Measurements from ENCODE around the gene CCT5. TPM values are rescaled to one million over a fixed set of nuclear protein-coding genes. Genes with fewer than 3 reads are reported as not detected.

CCT5 gene
- polyA plus RNA-seq, 1 experiment: 374 TPM

- Histone ChIP-seq H3K36me3 (ENCODE audit: control insufficient read depth, insufficient read depth, low read length) (no peaks in the 10 kb centered on the region), H3K4me3 (ENCODE audit: low read depth, low read length) (no peak overlapping the region), H3K27me3 (ENCODE audit: control insufficient read depth, insufficient read depth, low read length) (no peaks in the 10 kb centered on the region)
- ChIA-PET POLR2A (no interaction called here), CTCF (interaction anchor here (1.0 to 1.2 kb wide), 2 partner anchors 12 to 14 kb away, joined by 3 to 4 read pairs; no protein-coding TSS in a partner anchor)
- TF ChIP-seq, protein P1, sequence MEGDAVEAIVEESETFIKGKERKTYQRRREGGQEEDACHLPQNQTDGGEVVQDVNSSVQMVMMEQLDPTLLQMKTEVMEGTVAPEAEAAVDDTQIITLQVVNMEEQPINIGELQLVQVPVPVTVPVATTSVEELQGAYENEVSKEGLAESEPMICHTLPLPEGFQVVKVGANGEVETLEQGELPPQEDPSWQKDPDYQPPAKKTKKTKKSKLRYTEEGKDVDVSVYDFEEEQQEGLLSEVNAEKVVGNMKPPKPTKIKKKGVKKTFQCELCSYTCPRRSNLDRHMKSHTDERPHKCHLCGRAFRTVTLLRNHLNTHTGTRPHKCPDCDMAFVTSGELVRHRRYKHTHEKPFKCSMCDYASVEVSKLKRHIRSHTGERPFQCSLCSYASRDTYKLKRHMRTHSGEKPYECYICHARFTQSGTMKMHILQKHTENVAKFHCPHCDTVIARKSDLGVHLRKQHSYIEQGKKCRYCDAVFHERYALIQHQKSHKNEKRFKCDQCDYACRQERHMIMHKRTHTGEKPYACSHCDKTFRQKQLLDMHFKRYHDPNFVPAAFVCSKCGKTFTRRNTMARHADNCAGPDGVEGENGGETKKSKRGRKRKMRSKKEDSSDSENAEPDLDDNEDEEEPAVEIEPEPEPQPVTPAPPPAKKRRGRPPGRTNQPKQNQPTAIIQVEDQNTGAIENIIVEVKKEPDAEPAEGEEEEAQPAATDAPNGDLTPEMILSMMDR (IDR thresholded peaks at IDR 0.05; ENCODE audit: insufficient read depth, low read depth, low read length): no peak
- no peak for DNase-seq (ENCODE audit: low read depth)
Measured at GRCh38 chr5:10213316-10213715, 36.8 kb upstream of the CCT5 start.

DNA sequence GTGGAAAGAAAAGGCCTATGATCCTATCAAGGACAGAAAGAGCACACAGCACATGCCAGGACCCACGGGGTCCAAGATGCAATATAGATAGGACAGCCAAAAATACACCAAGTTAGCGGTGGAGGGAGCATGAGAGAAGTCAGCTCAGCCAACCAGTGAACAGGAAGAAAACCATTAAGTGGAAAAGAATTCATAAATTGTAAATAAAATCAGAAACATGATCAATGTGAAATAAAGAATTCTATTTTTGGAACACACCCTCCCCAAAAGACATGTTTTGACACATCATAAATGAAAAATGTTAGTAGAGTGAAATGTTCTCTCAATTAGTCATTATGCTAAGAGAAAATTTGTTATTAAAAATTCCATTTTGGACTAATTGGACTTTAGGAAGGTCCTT lies 36.0 kb upstream of the CCT5 start:
- DNase-seq (ENCODE audit: low read depth): no peak

DNA sequence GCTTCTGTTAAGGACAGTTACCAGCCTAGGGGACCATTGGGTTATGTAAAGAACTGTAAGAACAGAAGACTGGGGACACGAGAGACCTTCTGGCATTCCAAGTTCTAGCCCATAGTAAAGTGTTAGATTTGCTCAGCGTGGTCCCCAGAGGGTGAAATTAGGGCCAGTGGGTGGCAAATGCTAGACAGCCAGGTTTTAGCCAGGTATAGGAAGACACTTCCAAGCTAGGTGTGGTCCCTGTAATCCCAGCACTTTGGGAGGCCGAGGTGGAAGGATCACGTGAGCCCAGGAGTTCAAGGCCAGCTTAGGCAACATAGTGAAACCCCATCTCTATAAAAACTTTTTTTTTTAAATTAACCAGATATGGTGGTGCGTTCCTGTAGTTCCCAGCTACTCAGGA lies 34.7 kb upstream of the CCT5 start:
- DNase-seq (ENCODE audit: low read depth): no peak
- Histone ChIP-seq H3K36me3 (ENCODE audit: control insufficient read depth, insufficient read depth, low read length) (no peaks in the 10 kb centered on the region), H3K4me3 (ENCODE audit: low read depth, low read length) (no peak overlapping the region), H3K27me3 (ENCODE audit: control insufficient read depth, insufficient read depth, low read length) (no peaks in the 10 kb centered on the region)
- CTCF ChIA-PET: interaction anchor here (1.0 to 1.4 kb wide), 3 partner anchors 12 to 185 kb away, joined by 3 to 5 read pairs (median 3); no protein-coding TSS in a partner anchor
- TF ChIP-seq, protein P1 (IDR thresholded peaks at IDR 0.05; ENCODE audit: insufficient read depth, low read depth, low read length): no peak
- POLR2A ChIA-PET: no interaction called here

More for the DNA sequence above, 36.0 kb upstream of the CCT5 start:
- Histone ChIP-seq H3K36me3 (ENCODE audit: control insufficient read depth, insufficient read depth, low read length) (no peaks in the 10 kb centered on the region), H3K4me3 (ENCODE audit: low read depth, low read length) (no peak overlapping the region), H3K27me3 (ENCODE audit: control insufficient read depth, insufficient read depth, low read length) (no peaks in the 10 kb centered on the region)
- CTCF ChIA-PET: interaction anchor here (0.6 to 1.2 kb wide), 3 partner anchors 12 to 20 kb away, joined by 3 to 4 read pairs (median 3); no protein-coding TSS in a partner anchor
- TF ChIP-seq, protein P1 (IDR thresholded peaks at IDR 0.05; ENCODE audit: insufficient read depth, low read depth, low read length): no peak
- POLR2A ChIA-PET: no interaction called here

- ChIA-PET POLR2A (no interaction called here), CTCF (interaction anchor here (1.0 to 1.4 kb wide), 2 partner anchors 11 to 17 kb away, joined by 3 to 5 read pairs; no protein-coding TSS in a partner anchor)
- TF ChIP-seq, protein P1 (IDR thresholded peaks at IDR 0.05; ENCODE audit: insufficient read depth, low read depth, low read length): no peak
- Histone ChIP-seq H3K27me3 (ENCODE audit: control insufficient read depth, insufficient read depth, low read length) (no peaks in the 10 kb centered on the region), H3K4me3 (ENCODE audit: low read depth, low read length) (no peak overlapping the region), H3K36me3 (ENCODE audit: control insufficient read depth, insufficient read depth, low read length) (no peaks in the 10 kb centered on the region)
- no peak for DNase-seq (ENCODE audit: low read depth)
Measured at GRCh38 chr5:10216107-10216506, 34.0 kb upstream of the CCT5 start.

DNA sequence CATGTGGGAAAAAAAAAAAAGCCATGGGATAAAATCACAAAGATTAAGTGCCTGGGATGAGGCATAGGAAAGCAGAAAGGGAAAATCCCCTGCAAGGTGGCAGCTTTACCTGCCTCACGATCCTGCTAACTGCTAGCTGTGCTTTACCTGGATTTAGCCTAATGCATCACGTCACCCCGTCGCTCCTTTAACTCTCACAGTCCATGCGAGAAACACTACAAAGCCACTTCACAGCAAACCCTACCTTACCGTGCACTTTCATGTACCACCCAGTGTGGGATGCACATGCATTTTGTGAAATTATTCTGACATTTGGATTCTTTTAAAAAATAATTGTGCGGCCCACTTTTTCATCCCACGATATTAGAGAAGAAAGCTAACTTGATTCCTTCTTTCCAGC lies 31.4 kb upstream of the CCT5 start:
- H3K36me3 ChIP-seq (ENCODE audit: control insufficient read depth, insufficient read depth, low read length): no peaks in the 10 kb centered on the region
- H3K4me3 ChIP-seq (ENCODE audit: low read depth, low read length): no peak overlapping the region
- DNase-seq (ENCODE audit: low read depth): no peak
- no peaks in the 10 kb centered on the region for H3K27me3 ChIP-seq (ENCODE audit: control insufficient read depth, insufficient read depth, low read length)
- ChIA-PET POLR2A (no interaction called here), CTCF (interaction anchor here (0.8 to 1.8 kb wide), 4 partner anchors 10 to 444 kb away, joined by 3 to 5 read pairs (median 4); no protein-coding TSS in a partner anchor)
- TF ChIP-seq, protein P1 (IDR thresholded peaks at IDR 0.05; ENCODE audit: insufficient read depth, low read depth, low read length): no peak
